ENCODE measurements around the gene PAXX. TPM values are rescaled to one million over a fixed set of nuclear protein-coding genes. Genes with fewer than 3 reads are reported as not detected.

Gene PAXX
- total RNA-seq (2014; rRNA removed; shearing (Covaris generic)) = 104 and 109 TPM in 2 replicates

- DNase-seq (ENCODE audit: low spot score) = peak; percentile 90
Observed at GRCh38 chr9:136991993-136992818, at the start of gene PAXX. TSS of gene PAXX (plus strand) at chr9:136992422. CDS start at chr9:136992444, 22 bp downstream.

- no peak for DNase-seq (ENCODE audit: low spot score)
Observed at GRCh38 chr9:136942881-136943230, 49.4 kb upstream of the PAXX start.

GRCh38 chr9:136943291-136944211, 48.7 kb upstream of the PAXX start:
- peak; percentile 46 for DNase-seq (ENCODE audit: low spot score)

- no peak for DNase-seq (ENCODE audit: low spot score)
Observed at GRCh38 chr9:136944212-136944518, 48.1 kb upstream of the PAXX start.

- peak; percentile 90 for DNase-seq (ENCODE audit: low spot score)
Observed at GRCh38 chr9:136944519-136945332, 47.5 kb upstream of the PAXX start, which contains the start of the genes C8G and FBXW5. TSS of gene C8G (plus strand) at chr9:136945243. CDS start at chr9:136945321, 78 bp downstream. TSS of gene FBXW5 (minus strand) at chr9:136944738. CDS start at chr9:136944083, 655 bp downstream.

- no peak for DNase-seq (ENCODE audit: low spot score)
Observed at GRCh38 chr9:136945333-136946227, 46.6 kb upstream of the PAXX start.

GRCh38 chr9:136946228-136947027, 45.8 kb upstream of the PAXX start:
- DNase-seq (ENCODE audit: low spot score) = no peak

GRCh38 chr9:136947028-136947891, 45.0 kb upstream of the PAXX start:
- DNase-seq (ENCODE audit: low spot score) = no peak

GRCh38 chr9:136947955-136948510, 44.2 kb upstream of the PAXX start:
- DNase-seq (ENCODE audit: low spot score) = peak; percentile 69

GRCh38 chr9:136949239-136949816, 42.9 kb upstream of the PAXX start:
- no peak for DNase-seq (ENCODE audit: low spot score)

GRCh38 chr9:136949817-136950655, 42.2 kb upstream of the PAXX start:
- DNase-seq (ENCODE audit: low spot score) = peak; percentile 95

- DNase-seq (ENCODE audit: low spot score) = peak; percentile 28
Observed at GRCh38 chr9:136950656-136951276, 41.5 kb upstream of the PAXX start.

- DNase-seq (ENCODE audit: low spot score) = no peak
Observed at GRCh38 chr9:136951541-136952320, 40.5 kb upstream of the PAXX start, which contains the start of gene LCN12. TSS of gene LCN12 (plus strand) at chr9:136952273. CDS start at chr9:136952328, 55 bp downstream.

GRCh38 chr9:136952321-136952850, 39.8 kb upstream of the PAXX start:
- no peak for DNase-seq (ENCODE audit: low spot score)
